Fibroblast of peridontal ligament (primary cell): Measurements from ENCODE around the gene FBXO7.
A peak's percentile ranks its signal among the peaks of the same experiment; 100 is the strongest.
"Not testable (repeated sequence)": the region's sequence is repeated elsewhere in the genome, so short reads cannot be mapped to it uniquely, and the experiment has no call there.

Experiments
- DNase-seq: peaks from one replicate; pipeline ENCODE4 v3.0.0-alpha.2; 2010; ENCODE audit errors: extremely low read depth

The FBXO7 gene

DNA sequence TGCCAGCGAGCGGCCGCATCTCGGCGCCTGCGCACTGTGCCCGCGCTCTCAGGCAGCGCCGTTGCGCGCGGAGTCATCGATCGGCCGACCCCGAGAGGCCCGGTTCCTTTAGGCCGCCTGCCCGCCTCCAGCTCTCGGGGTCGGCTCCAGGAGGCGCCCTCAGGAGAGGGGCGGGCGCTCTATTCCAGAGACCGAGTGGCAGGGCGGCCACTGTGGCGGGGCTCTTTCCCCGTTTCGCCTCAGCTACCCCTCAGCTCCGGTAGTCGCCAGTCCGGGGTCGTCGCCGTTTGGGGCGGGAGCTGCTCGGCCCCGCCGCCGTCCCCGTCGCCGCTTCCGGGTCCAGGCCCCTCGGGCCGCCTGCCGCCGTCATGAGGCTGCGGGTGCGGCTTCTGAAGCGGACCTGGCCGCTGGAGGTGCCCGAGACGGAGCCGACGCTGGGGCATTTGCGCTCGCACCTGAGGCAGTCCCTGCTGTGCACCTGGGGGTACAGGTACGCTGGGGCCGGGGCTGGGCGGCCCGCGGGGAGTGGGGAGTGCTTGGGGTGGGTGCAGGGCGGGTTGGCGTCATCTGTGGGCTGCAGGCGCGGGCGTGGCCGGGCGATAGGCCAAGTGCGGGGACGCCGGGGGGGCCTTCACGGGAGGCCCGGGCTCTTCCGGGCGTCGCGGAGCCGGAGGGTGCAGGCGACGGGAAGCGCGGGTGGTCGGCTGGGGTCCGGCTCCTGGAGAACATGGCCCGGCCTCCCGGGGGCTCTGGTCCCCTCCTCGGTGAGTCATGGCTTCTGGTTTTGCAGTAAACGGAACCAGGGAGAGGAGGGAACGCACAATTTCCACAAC is at the start of gene FBXO7:
Gene FBXO7 (plus strand): TSS at position 177 of the 833 bp plus-strand sequence. CDS start 192 bp downstream, at position 369.
- DNase-seq: peak; percentile 89

DNA sequence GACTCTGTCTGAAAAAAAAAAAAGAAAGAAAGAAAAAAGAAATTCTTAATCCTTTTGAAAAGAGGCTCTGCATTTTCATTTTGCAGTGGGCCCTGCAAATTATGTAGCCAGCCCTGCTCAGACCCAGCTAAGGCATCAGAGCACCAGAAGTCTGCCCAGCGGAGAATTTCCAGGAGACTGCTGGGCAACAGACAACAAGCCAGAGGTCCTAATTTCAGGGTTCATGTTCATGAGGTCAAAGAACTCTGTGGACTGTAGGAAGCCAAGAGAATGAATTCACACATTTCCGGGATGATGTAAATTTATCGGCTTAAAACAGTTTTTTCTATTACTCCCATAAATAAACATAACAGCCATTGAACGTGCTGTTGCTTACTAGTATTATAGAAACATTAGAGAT is 47.7 kb upstream of the FBXO7 start:
- DNase-seq: no peak

DNA sequence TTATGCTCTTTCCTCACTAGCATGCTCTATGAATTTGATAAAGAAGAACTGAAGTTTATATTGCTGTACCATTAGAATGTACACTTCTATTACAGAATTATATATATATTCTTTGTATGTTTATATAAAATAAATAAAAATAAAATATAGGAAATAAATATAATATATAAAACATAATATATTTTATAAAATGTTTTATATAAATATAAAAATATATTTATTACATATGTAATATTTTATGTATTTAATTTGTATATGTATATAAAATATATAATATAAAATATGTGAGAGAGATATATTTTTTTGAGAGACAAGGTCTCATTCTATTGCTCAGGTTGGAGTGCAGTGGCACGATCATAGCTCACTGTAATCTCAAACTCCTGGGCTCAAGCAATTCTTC is 44.3 kb upstream of the FBXO7 start:
- no peak for DNase-seq

DNA sequence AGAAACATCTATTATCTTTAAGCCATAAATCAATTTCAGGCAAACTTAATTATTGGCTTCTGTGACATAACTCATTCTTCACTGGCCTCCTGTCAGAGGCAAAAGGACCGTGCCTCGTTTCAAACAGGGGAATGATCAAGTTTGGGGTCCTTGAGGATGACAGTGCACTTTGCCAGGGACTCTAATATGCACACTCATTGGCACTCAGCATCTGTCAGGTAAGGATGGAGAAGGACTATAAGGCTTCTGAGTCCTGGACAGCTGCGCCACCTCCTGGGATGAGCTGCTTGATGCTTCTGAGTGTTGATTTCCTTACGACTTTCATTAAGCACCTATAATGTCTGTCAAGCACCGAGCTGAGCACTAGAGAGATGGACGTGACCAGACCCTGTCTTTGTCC is 30.5 kb upstream of the FBXO7 start:
- DNase-seq: no peak

DNA sequence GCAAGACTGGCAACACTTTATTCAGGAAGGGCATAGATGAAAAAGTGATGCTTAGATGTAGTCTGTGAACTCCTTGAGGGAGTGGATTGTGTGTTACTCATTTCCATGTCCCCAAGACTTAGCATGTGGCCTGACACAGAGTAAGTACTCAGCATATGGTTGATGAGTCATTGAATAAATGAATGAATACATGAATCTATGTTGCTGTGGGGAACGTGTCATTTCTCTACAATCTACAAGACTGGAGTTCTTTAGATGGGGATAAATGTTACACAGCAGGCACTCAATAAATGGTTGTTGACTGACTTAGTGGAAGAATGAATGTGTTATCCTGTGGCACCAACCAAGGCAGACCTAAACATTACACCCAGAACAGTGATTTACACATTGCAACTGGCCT is 28.3 kb upstream of the FBXO7 start:
- DNase-seq: no peak

DNA sequence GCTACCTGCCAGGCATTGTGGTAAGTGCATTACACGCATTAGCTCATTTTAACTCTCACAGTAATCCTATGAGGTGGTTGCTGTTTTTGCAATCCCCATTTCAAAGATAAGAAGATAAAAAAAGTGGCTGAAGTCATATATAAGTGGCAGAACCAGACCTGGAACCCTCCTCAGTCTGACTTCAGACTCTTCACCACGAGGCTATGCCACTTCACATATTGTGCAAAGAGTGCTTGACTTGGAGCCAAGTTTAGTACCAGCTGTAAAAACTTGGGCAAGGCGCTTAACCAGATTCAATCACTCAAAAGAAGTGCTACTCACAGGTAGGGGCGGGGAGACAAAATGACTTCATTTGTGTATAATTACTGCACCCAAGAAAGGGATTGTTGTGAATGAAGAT is 25.6 kb upstream of the FBXO7 start:
- DNase-seq: no peak

DNA sequence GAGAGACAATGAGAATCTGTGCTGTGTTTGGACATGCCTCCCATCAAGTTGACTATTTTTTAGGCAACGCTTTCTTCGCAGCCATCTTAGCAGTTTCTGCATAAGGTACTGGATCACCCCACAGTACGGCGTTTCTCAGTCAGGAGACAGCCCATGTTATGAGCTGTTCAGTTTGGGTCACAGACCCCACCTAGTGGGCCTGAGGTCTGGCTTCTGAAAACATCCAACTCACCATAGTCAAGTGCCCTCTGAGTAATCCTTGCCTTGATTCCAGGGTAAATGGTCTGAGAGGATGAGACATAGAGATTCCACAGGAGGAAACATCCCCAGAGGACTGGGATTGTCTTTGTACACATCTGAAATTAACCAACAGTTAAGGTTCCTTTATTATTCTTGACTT is 17.6 kb upstream of the FBXO7 start:
- DNase-seq: no peak

DNA sequence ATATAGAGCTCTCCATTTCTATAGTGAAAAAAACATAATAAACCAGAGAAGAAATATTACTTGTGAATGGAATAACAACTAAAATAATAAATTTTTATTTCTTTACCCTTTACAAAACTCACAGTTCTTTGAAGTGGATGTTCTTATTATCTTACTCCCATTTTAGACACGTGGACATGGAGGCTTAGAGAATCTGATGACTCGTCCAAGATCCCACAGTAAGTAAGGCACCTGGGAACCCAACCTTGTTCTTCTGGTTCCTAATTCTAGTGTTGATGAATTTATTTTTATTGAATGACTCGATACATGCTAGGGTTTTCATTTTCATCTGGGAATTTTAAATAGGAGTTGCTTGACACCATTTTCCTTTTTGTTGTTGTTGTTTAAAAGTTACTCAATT is 12.2 kb upstream of the FBXO7 start:
- DNase-seq: no peak

DNA sequence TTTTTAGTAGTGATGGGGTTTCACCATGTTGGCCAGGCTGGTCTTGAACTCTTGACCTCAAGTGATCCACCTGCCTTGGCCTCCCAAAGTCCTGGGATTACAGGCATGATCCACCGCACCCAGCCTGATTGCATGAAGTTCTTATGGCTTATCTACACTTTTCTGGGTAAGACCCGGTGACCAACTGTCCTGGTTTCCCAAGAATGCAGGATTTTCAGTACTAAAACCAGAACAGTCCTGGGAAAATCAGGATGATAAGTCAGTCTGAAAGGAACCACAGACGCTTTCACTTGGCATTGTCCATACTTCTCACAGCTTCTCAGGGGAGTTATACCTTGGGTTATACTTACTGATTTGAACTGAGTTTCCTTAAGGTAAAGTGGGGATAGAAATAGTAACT is 8.9 kb upstream of the FBXO7 start:
- no peak for DNase-seq

DNA sequence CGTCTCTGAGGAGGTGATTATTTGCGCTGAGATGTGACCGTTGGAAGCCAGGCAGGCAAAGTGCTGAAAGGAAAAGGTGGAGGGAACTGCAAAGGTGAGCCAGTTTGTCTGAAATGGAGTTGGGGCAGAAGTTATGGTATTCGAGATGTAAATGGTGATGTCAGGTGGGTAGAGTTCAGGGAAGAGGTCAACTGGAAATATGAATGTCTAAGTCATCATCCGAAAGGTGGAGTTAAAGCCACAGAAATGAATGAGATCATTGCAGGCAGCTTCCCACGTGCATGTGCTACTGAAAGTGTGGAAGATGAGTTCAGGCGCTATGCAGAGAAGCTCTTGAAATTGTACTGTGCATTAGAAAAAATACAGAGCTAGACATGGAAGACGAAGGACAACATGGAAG is 8.1 kb upstream of the FBXO7 start:
- DNase-seq: no peak

DNA sequence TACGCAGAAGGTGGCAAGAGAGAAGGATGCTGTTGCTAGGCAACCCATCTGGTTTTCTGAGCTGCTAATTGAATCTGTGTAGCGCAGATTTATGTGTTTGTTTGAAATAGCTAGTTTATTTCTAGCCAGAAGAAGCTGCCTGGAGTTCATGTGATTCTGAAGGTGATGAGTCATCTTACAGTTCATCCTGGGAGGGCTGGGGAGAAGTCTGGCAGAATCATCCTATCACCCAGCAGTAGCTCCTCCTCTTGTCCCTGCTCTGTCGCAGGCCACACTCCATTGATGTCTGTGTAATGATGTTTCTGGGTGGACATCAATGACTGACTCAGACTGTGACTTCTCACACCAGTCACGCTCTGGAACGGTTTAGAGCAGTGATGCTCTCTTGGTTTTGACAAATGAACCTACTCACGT is 4.8 kb upstream of the FBXO7 start:
- peak; percentile 71 for DNase-seq

DNA sequence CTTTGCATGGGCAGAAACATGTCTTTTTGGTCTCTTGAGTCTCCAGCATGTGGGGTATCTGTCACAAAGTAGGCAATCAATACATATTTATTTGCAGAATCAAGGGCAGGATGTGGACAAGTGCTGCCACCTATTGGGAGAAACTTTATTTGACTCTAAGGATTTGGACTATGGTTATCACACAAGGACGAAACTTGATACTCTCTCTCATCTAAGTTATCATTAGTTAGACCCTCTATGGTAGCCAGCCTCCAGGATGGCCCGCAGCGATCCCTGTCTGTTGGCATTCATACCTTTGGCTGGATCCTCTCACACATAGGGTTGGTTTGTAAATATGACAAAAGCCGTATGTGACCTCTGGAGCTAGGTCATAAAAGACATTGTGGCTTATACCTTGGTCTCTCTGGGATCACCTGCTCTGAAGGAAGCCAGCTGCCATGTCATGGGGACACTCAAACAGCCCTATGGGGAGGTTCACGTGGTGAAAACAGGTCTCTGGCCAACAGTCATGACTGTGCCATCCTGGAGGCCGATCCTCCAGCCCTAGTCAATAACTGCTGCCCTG is 1.1 kb upstream of the FBXO7 start:
- peak; percentile 86 for DNase-seq

DNA sequence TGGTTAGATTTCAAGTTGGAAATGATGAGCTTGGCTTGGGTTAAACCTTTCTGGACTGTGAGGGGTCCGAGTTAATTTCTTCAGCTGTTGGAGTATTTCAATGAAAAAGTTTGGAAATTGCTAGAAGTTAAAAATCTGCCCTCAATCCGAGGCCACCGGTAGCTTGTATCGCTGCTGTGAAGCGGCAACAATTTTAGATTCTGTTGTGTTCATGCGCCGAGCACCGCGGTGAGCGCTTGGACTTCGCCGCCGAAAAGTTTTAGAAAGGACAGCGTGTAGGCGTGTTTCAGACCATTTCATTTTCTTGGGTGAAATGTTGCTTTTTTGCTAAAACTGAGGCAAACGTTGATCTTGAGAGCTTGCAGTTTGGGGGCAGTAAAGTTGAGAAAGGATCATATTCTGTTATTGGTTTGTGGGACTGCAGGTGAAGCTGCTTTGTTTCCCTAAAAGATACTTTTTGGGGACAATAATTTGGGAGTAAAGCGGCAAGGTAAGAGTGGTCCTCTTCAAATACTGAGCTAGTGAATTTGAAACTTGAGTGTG is 928 bp downstream of the FBXO7 start:
- DNase-seq: no peak

DNA sequence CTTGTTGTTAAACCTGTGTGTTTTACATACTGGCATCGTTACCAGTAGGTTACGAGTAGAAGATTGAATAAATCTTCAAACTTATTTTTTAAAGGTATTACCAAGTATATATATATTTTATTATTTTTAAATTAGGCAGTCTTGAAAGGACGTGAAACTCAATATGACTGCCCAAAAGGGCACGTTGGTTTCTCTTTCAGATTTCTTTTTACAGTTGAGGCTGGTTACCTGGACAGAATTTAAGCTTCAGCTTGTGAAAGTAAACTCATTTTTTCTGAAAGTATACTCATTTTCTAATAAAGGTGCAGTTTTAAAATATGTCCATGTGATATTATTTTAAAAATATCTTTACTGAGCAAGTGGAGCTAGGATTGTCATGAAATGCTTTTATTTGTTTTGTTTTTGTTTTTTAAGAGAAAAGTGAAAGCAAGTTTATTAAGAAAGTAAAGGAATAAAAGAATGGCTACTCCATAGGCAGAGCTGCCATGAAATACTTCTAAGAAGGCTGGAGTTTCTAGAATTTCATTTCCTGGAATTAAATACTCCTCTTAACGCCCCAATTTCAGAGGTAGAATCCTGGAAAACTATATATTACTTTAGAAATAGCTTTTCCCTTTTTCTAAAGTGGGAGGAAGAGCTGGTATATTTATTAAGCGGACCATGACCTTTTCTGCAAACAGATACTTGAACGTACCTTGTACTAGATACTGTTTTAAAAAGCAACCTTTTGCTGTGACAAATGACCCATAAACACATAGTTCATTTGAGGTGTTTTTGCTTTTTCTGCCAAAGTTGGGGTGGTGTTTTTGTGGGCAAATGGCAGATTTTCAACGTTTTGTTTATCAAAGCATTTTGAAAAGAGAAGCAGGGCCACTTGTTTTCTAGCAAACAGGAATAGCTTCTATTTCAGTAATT is 1.9 kb downstream of the FBXO7 start:
- peak; percentile 14 for DNase-seq

DNA sequence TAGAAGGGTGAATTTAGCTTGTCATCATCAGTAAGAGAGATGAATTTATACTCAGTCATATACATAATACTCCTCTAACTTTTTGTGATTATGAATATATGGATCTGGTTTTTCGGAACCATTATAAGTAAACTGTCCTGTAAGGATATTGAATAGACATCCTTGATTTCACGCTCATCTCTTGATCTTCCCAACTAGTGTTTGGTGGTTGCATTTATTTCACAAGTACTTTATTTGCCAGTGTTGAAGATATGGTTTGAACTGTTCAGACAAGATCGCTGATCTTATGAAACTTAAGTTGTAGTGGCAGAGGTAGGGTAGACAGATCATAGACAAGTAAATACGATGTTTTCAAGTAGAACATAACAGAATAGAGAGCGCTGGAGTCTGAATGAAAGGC is 3.0 kb downstream of the FBXO7 start:
- no peak for DNase-seq

DNA sequence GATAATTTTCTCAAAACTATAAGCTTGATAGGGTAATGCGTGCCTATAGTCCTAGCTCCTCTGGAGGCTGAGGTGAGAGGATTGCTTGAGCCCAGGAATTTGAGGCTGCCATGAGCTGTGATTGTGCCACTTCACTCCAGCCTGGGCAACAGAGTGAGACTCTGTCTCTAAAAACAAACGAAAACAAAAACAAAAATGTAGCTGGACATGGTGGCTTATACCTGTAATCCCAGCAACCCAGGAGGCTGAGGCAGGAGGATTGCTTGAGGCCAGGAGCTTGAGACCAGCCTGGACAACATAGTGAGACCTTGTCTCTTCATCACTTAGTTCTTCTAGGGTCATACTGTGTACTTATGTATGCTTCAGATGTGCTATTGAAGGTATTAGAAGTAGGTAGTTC is 3.9 kb downstream of the FBXO7 start:
- not testable (repeated sequence) for DNase-seq

DNA sequence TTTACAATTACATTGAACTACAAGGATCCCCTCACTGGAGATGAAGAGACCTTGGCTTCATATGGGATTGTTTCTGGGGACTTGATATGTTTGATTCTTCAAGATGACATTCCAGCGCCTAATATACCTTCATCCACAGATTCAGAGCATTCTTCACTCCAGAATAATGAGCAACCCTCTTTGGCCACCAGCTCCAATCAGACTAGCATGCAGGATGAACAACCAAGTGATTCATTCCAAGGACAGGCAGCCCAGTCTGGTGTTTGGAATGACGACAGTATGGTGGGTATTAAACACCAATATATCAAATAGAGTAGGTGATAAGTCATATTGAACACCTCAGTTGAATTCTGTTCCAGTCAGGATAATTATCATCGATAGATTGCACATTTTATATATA is 4.4 kb downstream of the FBXO7 start:
- no peak for DNase-seq

DNA sequence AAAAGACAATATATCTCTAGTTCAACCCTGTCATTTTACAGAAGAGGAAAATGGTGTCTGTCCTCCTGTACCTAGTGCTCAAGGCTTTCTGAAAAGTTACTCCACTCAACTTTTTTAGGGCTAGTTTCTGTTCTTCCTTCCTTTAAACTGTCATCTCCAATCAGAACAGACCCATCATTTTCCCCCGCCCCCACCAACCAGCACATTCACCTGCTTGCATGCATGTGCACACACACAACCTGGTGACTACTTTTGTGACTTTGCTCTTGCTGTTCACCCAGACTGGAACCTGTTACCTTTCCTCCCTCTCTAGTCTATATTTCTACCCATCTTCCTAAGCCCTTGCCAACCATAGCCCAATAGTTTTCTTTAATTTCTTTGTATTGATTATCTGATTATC is 5.6 kb downstream of the FBXO7 start:
- DNase-seq: no peak

DNA sequence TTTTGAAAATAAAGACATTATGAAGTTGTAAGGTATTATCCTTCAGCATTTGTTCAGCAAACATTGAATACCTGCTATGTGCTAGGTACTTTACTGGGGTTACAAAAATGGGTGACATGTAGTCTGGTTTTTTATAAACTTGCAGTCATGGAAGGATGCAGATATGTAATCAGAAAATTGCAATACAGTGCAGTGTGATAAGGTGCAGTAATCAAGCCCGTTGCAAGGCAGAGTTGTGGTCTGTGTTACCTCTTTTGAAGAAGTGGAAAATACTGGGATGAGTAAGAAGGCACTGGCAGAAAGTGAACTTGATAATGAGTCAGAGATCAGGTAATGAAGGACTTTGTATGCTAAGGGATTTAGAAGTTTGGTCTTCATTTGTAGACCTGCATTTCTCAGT is 8.1 kb downstream of the FBXO7 start:
- no peak for DNase-seq

DNA sequence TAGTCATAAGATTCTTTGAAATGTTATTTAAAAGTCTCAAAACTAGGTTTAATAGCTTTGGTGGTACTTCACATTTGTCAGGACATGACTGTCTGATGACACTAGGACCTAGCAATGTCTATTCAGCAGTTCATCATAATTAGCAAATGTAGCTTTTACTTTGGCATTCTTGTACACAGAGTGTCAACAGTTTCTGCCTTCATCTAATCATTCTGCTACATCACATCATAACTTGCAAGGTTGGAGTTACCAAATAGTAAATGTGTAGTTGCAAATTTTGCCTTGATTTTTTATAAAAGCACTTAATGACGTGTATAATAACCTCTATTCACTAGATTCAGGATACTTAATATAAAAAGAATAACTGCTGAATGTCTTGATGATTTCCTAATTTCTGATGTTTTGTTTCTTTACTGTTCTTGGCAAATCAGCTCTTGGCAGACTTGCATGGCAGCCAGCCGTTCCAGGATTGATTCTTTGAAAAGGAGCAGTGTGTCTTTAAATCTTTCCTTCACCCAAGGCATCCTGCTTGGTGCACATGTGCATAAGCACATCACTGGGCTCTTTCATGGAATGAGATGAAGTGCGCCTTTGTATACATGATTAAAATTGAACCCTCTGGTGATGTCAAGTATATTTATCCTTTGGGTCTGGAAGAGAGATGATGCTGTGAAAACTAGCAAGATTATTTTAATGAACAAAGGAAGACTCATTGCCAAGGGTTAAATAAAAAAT is 12.2 kb downstream of the FBXO7 start:
- DNase-seq: no peak

DNA sequence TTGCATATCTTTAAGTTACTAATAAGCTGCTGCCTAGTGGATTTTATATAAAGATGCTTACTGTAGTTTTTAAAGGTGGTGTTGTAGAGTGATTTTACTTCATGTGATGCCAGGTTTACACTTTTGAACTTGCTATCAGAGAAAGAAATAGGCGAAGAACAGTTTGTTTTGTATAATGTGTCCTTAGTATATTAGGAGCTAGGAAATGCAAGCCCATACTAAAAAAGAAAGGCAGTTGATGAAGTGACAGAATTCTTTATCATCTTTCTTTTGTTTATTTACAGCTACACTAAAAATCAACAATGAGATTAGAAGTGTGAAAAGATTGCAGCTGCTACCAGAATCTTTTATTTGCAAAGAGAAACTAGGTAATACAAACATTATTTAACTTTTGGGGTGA is 12.8 kb downstream of the FBXO7 start:
- DNase-seq: no peak

DNA sequence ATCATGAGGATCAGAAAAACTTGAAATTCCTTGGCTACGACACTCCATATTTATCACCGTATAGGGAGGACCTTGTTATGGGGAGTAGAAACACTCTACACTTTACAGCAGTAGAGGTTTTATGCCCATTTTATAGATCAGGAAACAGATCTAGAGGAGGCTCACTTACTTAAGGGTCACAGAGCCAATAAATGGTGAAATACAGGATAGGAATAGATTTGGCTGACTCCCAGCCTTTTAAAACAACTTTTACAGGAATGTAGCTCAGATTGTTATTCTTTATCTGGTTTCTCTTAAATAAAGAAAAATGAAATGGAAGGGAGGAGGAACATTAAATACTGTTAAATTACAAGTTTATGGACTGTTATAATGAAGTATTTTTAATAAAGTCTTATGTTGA is 14.8 kb downstream of the FBXO7 start:
- DNase-seq: peak; percentile 19
